Endothelial cell (in vitro differentiated cells): ENCODE measurements around the gene CHRM5. TPM values are rescaled to one million over a fixed set of nuclear protein-coding genes. Genes with fewer than 3 reads are reported as not detected.
"Not testable (repeated sequence)": the region's sequence is repeated elsewhere in the genome, so short reads cannot be mapped to it uniquely, and the experiment has no call there.

Experiments
- DNase-seq: peaks from one replicate; pipeline ENCODE4 v3.0.0; 2021; ENCODE audit warnings: low spot score
- H3K27ac Mint-ChIP-seq: one replicate; pipeline ENCODE4 v1.8.0; 2021; ENCODE audit warnings: mixed read lengths, inconsistent platforms; ENCODE audit not compliant: unreplicated experiment
- H3K27me3 Mint-ChIP-seq: one replicate; pipeline ENCODE4 v1.8.0; 2021; ENCODE audit warnings: mild to moderate bottlenecking, moderate library complexity, mixed read lengths, inconsistent platforms; ENCODE audit not compliant: unreplicated experiment
- H3K36me3 Mint-ChIP-seq: one replicate; pipeline ENCODE4 v1.8.0; 2021; ENCODE audit warnings: mild to moderate bottlenecking, low read depth, mixed read lengths, inconsistent platforms; ENCODE audit not compliant: unreplicated experiment
- H3K4me1 Mint-ChIP-seq: one replicate; pipeline ENCODE4 v1.8.0; 2021; ENCODE audit warnings: mild to moderate bottlenecking, mixed read lengths, inconsistent platforms; ENCODE audit not compliant: unreplicated experiment
- H3K4me3 Mint-ChIP-seq: one replicate; pipeline ENCODE4 v1.8.0; 2021; ENCODE audit warnings: mild to moderate bottlenecking, mixed read lengths, inconsistent platforms; ENCODE audit not compliant: unreplicated experiment
- H3K9me3 Mint-ChIP-seq: one replicate; pipeline ENCODE4 v1.8.0; 2021; ENCODE audit warnings: mixed read lengths, inconsistent platforms; ENCODE audit not compliant: unreplicated experiment
- CTCF ChIP-seq: fragments of 200-600 bp; sonication (generic); IDR thresholded peaks from one replicate; pipeline ENCODE4 v1.5.0; 2021; ENCODE audit warnings: antibody characterized with exemption; ENCODE audit not compliant: unreplicated experiment
- total RNA-seq: library from RNA; stranded (reverse); fragmentation: NEBNext Ultra II Directional; extraction: Animal tissue kit (Norgen Biotek cat#: 25700); gene quantifications from one replicate; pipeline ENCODE4 v1.2.1, GENCODE V29; 2021; ENCODE audit not compliant: unreplicated experiment

Gene CHRM5
- total RNA-seq, 1 donor from 2014 or later: not detected

- peaks cover 4% of the 10 kb centered on the region for H3K36me3 Mint-ChIP-seq
- H3K4me1 Mint-ChIP-seq: no peaks in the 10 kb centered on the region
- no peak overlapping the region for H3K4me3 Mint-ChIP-seq
- DNase-seq: no peak
- no peak overlapping the region for H3K27ac Mint-ChIP-seq
- peaks cover 1% of the 10 kb centered on the region for H3K27me3 Mint-ChIP-seq
- no peak for TF ChIP-seq CTCF
- H3K9me3 Mint-ChIP-seq: peaks cover 6% of the 10 kb centered on the region
These were observed 79.8 kb downstream of the CHRM5 start for GRCh38 chr15:34047893-34048775.

- peaks cover 1% of the 10 kb centered on the region for H3K27me3 Mint-ChIP-seq
- peaks cover 6% of the 10 kb centered on the region for H3K9me3 Mint-ChIP-seq
- H3K4me3 Mint-ChIP-seq: no peak overlapping the region
- DNase-seq: no peak
- no peaks in the 10 kb centered on the region for H3K4me1 Mint-ChIP-seq
- no peak for TF ChIP-seq CTCF
- peaks cover 4% of the 10 kb centered on the region for H3K36me3 Mint-ChIP-seq
- H3K27ac Mint-ChIP-seq: no peak overlapping the region
These were observed 80.8 kb downstream of the CHRM5 start for GRCh38 chr15:34049112-34049511.

GRCh38 chr15:34050385-34050784 is 82.1 kb downstream of the CHRM5 start:
- not testable (repeated sequence) for H3K27ac Mint-ChIP-seq, DNase-seq, H3K4me3 Mint-ChIP-seq, H3K9me3 Mint-ChIP-seq, H3K4me1 Mint-ChIP-seq, H3K36me3 Mint-ChIP-seq, H3K27me3 Mint-ChIP-seq

- no peak for TF ChIP-seq CTCF
- no peak for DNase-seq
These were observed 85.9 kb downstream of the CHRM5 start for GRCh38 chr15:34054081-34054707.

GRCh38 chr15:34055868-34056595 is 87.7 kb downstream of the CHRM5 start:
- H3K27ac Mint-ChIP-seq: no peak overlapping the region
- no peak overlapping the region for H3K4me3 Mint-ChIP-seq
- no peaks in the 10 kb centered on the region for H3K36me3 Mint-ChIP-seq
- H3K9me3 Mint-ChIP-seq: peaks cover 3% of the 10 kb centered on the region
- H3K27me3 Mint-ChIP-seq: peaks cover 1% of the 10 kb centered on the region
- no peak for DNase-seq
- no peaks in the 10 kb centered on the region for H3K4me1 Mint-ChIP-seq
- TF ChIP-seq CTCF: no peak

More at GRCh38 chr15:34054081-34054707, 85.9 kb downstream of the CHRM5 start:
- Mint-ChIP-seq H3K36me3 (peaks cover 4% of the 10 kb centered on the region), H3K27ac (no peak overlapping the region), H3K27me3 (peaks cover 1% of the 10 kb centered on the region), H3K4me3 (no peak overlapping the region), H3K9me3 (peaks cover 6% of the 10 kb centered on the region), H3K4me1 (no peaks in the 10 kb centered on the region)
